Measurements from ENCODE around the gene HCFC1.

The HCFC1 gene

GRCh38 chrX:153965406-153965805 lies 6.2 kb downstream of the HCFC1 start:
- no peaks in the 10 kb centered on the region for H3K27me3 ChIP-seq (ENCODE audit: control insufficient read depth, low read length)
- no peaks in the 10 kb centered on the region for H3K9me3 ChIP-seq (ENCODE audit: control insufficient read depth, insufficient read depth, low read length)
- H3K9me2 ChIP-seq (replicated peaks; ENCODE audit: control insufficient read depth, low read length), result no peaks in the 10 kb centered on the region
- no peak overlapping the region for H3K4me2 ChIP-seq (ENCODE audit: low read length)
- no peak overlapping the region for H3K4me3 ChIP-seq (ENCODE audit: low read length)
- no peak for TF ChIP-seq EZH2phosphoT487 (IDR thresholded peaks at IDR 0.05; ENCODE audit: borderline replicate concordance, low read length)
- no peak for TF ChIP-seq CTCF (IDR thresholded peaks at IDR 0.05; ENCODE audit: low read depth, low read length, poor library complexity, severe bottlenecking)
- H4K20me1 ChIP-seq (ENCODE audit: control insufficient read depth, insufficient read depth, low read depth, low read length), result peaks cover 7% of the 10 kb centered on the region
- H3K4me1 ChIP-seq (ENCODE audit: control insufficient read depth, low read length), result peaks cover 31% of the 10 kb centered on the region
- peaks cover 78% of the 10 kb centered on the region for H3K79me2 ChIP-seq (ENCODE audit: control insufficient read depth, low read length)
- no peaks in the 10 kb centered on the region for H3F3A ChIP-seq (ENCODE audit: control insufficient read depth, insufficient read depth)
- H3K36me3 ChIP-seq (ENCODE audit: control insufficient read depth, low read length), result peaks cover 89% of the 10 kb centered on the region
- no peak overlapping the region for H3K27ac ChIP-seq (ENCODE audit: low read depth, low read length)

GRCh38 chrX:153964105-153964504 lies 7.5 kb downstream of the HCFC1 start:
- H3K4me1 ChIP-seq (ENCODE audit: control insufficient read depth, low read length), result peaks cover 31% of the 10 kb centered on the region
- H3K27me3 ChIP-seq (ENCODE audit: control insufficient read depth, low read length), result no peaks in the 10 kb centered on the region
- peaks cover 65% of the 10 kb centered on the region for H3K79me2 ChIP-seq (ENCODE audit: control insufficient read depth, low read length)

GRCh38 chrX:153963546-153963945 lies 8.1 kb downstream of the HCFC1 start:
- Histone ChIP-seq H3K4me2 (ENCODE audit: low read length) (no peak overlapping the region), H3K27me3 (ENCODE audit: control insufficient read depth, low read length) (no peaks in the 10 kb centered on the region), H4K20me1 (ENCODE audit: control insufficient read depth, insufficient read depth, low read depth, low read length) (peaks cover 7% of the 10 kb centered on the region), H3F3A (ENCODE audit: control insufficient read depth, insufficient read depth) (no peaks in the 10 kb centered on the region), H3K36me3 (ENCODE audit: control insufficient read depth, low read length) (peaks cover 95% of the 10 kb centered on the region), H3K4me3 (ENCODE audit: low read length) (no peak overlapping the region), H3K9me2 (replicated peaks; ENCODE audit: control insufficient read depth, low read length) (no peaks in the 10 kb centered on the region), H3K4me1 (ENCODE audit: control insufficient read depth, low read length) (peaks cover 26% of the 10 kb centered on the region), H3K27ac (ENCODE audit: low read depth, low read length) (no peak overlapping the region), H3K9me3 (ENCODE audit: control insufficient read depth, insufficient read depth, low read length) (no peaks in the 10 kb centered on the region), H3K79me2 (ENCODE audit: control insufficient read depth, low read length) (peaks cover 60% of the 10 kb centered on the region)
- TF ChIP-seq EZH2phosphoT487 (IDR thresholded peaks at IDR 0.05; ENCODE audit: borderline replicate concordance, low read length) (no peak), CTCF (IDR thresholded peaks at IDR 0.05; ENCODE audit: low read depth, low read length, poor library complexity, severe bottlenecking) (no peak)

More at GRCh38 chrX:153964105-153964504, 7.5 kb downstream of the HCFC1 start:
- no peaks in the 10 kb centered on the region for H3K9me2 ChIP-seq (replicated peaks; ENCODE audit: control insufficient read depth, low read length)
- TF ChIP-seq EZH2phosphoT487 (IDR thresholded peaks at IDR 0.05; ENCODE audit: borderline replicate concordance, low read length) (no peak), CTCF (IDR thresholded peaks at IDR 0.05; ENCODE audit: low read depth, low read length, poor library complexity, severe bottlenecking) (no peak)
- no peaks in the 10 kb centered on the region for H3F3A ChIP-seq (ENCODE audit: control insufficient read depth, insufficient read depth)
- no peaks in the 10 kb centered on the region for H3K9me3 ChIP-seq (ENCODE audit: control insufficient read depth, insufficient read depth, low read length)
- H4K20me1 ChIP-seq (ENCODE audit: control insufficient read depth, insufficient read depth, low read depth, low read length), result peaks cover 7% of the 10 kb centered on the region
- H3K4me2 ChIP-seq (ENCODE audit: low read length), result no peak overlapping the region
- no peak overlapping the region for H3K27ac ChIP-seq (ENCODE audit: low read depth, low read length)
- no peak overlapping the region for H3K4me3 ChIP-seq (ENCODE audit: low read length)
- H3K36me3 ChIP-seq (ENCODE audit: control insufficient read depth, low read length), result peaks cover 94% of the 10 kb centered on the region
